Astrocyte (in vitro differentiated cells and primary cell): Measurements from ENCODE around the gene SQSTM1. TPM values are rescaled to one million over a fixed set of nuclear protein-coding genes. Genes with fewer than 3 reads are reported as not detected.

Experiments
- DNase-seq: peaks from one replicate; pipeline ENCODE4 v3.0.0-alpha.2; 2010; ENCODE audit warnings: low read depth
- FAIRE-seq: peaks from 2 replicates; lab custom pipeline; 2011; peaks lifted over from hg19 to GRCh38; lab: Jason Lieb, UNC
- H2AFZ ChIP-seq: 2 replicates; pipeline ENCODE4 v1.6.0; 2012; ENCODE audit warnings: low read depth, low read length, inconsistent platforms
- H3K27ac ChIP-seq: 2 replicates; pipeline ENCODE4 v1.5.1; 2011; ENCODE audit warnings: low read depth, low read length, inconsistent platforms
- H3K27me3 ChIP-seq: 2 replicates; pipeline ENCODE4 v1.6.0; 2011; ENCODE audit warnings: low read length, inconsistent platforms; ENCODE audit not compliant: insufficient read depth
- H3K36me3 ChIP-seq: 2 replicates; pipeline ENCODE4 v1.5.1; 2011; ENCODE audit warnings: low read length, inconsistent platforms; ENCODE audit not compliant: insufficient read depth
- H3K4me1 ChIP-seq: 2 replicates; pipeline ENCODE4 v1.5.1; 2011; ENCODE audit warnings: low read length, inconsistent platforms; ENCODE audit not compliant: insufficient read depth
- H3K4me2 ChIP-seq: 2 replicates; pipeline ENCODE4 v1.6.0; 2012; ENCODE audit warnings: low read length, inconsistent platforms
- H3K4me3 ChIP-seq: 2 replicates; pipeline ENCODE4 v1.5.1; 2011; ENCODE audit warnings: low read depth, mild to moderate bottlenecking, low read length, inconsistent platforms; ENCODE audit not compliant: insufficient read depth
- H3K79me2 ChIP-seq: 2 replicates; pipeline ENCODE4 v1.6.0; 2012; ENCODE audit warnings: mild to moderate bottlenecking, low read length, inconsistent platforms; ENCODE audit not compliant: insufficient read depth
- H3K9ac ChIP-seq: 2 replicates; pipeline ENCODE4 v1.6.0; 2012; ENCODE audit warnings: mild to moderate bottlenecking, low read length, inconsistent platforms
- H3K9me3 ChIP-seq: 2 replicates; pipeline ENCODE4 v1.5.1; 2012; ENCODE audit warnings: low read depth, mild to moderate bottlenecking, low read length, inconsistent platforms; ENCODE audit not compliant: insufficient read depth
- H4K20me1 ChIP-seq: 2 replicates; pipeline ENCODE4 v1.6.0; 2012; ENCODE audit warnings: low read length, inconsistent platforms; ENCODE audit not compliant: insufficient read depth
- H3K27ac Mint-ChIP-seq: one replicate; pipeline ENCODE4 v1.8.0; 2021; ENCODE audit warnings: mild to moderate bottlenecking, mixed read lengths; ENCODE audit not compliant: unreplicated experiment
- H3K27me3 Mint-ChIP-seq: one replicate; pipeline ENCODE4 v1.8.0; 2021; ENCODE audit warnings: low read depth, mixed read lengths; ENCODE audit not compliant: unreplicated experiment
- H3K36me3 Mint-ChIP-seq: one replicate; pipeline ENCODE4 v1.8.0; 2021; ENCODE audit warnings: low read depth, mixed read lengths; ENCODE audit not compliant: unreplicated experiment
- H3K4me1 Mint-ChIP-seq: one replicate; pipeline ENCODE4 v1.8.0; 2021; ENCODE audit warnings: low read depth, mixed read lengths; ENCODE audit not compliant: unreplicated experiment
- H3K4me3 Mint-ChIP-seq: one replicate; pipeline ENCODE4 v1.8.0; 2021; ENCODE audit warnings: mild to moderate bottlenecking, moderate library complexity, mixed read lengths; ENCODE audit not compliant: unreplicated experiment
- H3K9me3 Mint-ChIP-seq: one replicate; pipeline ENCODE4 v1.8.0; 2021; ENCODE audit warnings: mild to moderate bottlenecking, mixed read lengths; ENCODE audit not compliant: unreplicated experiment
- EZH2 ChIP-seq: IDR thresholded peaks from 2 replicates; pipeline ENCODE4 v1.6.1; 2012; ENCODE audit warnings: mild to moderate bottlenecking, low read length, inconsistent platforms; ENCODE audit not compliant: insufficient read depth
- total RNA-seq: library from RNA; stranded (reverse); gene quantifications from 2 replicates; pipeline ENCODE4 v1.2.1, GENCODE V29; 2021
- TF ChIP-seq, protein P1 (sequence below): IDR thresholded peaks from 2 replicates; pipeline ENCODE4 v1.5.1; 2011; ENCODE audit warnings: low read depth, mild to moderate bottlenecking, inconsistent platforms, low read length, moderate library complexity; ENCODE audit not compliant: insufficient read depth

The SQSTM1 gene
- total RNA-seq, 1 donor from 2014 or later: 262 TPM

DNA sequence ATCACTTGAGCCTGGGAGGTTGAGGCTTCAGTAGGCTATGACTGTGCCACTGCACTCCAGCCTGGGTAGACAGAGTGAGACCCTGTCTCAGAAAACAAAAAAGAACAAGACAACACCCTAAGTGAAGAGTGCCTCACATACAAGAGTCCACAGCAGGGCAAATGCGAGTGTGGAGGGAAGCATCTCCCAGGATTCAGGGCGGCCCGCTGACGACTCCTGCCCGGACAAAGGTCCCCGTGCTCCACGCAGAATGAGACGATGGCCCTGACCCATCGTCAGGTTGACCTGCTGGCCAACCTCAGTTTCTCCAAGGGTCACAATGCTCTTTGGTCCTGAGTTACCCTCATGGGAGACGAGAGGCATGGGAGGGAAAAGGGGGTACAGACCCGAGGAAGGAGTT is 19.6 kb downstream of the SQSTM1 start:
- no peaks in the 10 kb centered on the region for H3K9me3 ChIP-seq
- no peaks in the 10 kb centered on the region for H3K4me1 ChIP-seq
- H3K4me3 ChIP-seq: no peak overlapping the region
- H3K27ac ChIP-seq: no peak overlapping the region
- H3K9ac ChIP-seq: no peak overlapping the region
- Mint-ChIP-seq H3K9me3 (peaks cover 4% of the 10 kb centered on the region), H3K4me3 (no peak overlapping the region), H3K36me3 (peaks cover 51% of the 10 kb centered on the region), H3K27me3 (no peaks in the 10 kb centered on the region), H3K4me1 (peaks cover 8% of the 10 kb centered on the region), H3K27ac (no peak overlapping the region)
- peaks cover 20% of the 10 kb centered on the region for H3K36me3 ChIP-seq
- TF ChIP-seq, protein P1, sequence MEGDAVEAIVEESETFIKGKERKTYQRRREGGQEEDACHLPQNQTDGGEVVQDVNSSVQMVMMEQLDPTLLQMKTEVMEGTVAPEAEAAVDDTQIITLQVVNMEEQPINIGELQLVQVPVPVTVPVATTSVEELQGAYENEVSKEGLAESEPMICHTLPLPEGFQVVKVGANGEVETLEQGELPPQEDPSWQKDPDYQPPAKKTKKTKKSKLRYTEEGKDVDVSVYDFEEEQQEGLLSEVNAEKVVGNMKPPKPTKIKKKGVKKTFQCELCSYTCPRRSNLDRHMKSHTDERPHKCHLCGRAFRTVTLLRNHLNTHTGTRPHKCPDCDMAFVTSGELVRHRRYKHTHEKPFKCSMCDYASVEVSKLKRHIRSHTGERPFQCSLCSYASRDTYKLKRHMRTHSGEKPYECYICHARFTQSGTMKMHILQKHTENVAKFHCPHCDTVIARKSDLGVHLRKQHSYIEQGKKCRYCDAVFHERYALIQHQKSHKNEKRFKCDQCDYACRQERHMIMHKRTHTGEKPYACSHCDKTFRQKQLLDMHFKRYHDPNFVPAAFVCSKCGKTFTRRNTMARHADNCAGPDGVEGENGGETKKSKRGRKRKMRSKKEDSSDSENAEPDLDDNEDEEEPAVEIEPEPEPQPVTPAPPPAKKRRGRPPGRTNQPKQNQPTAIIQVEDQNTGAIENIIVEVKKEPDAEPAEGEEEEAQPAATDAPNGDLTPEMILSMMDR: no peak
- TF ChIP-seq EZH2: no peak
- H3K27me3 ChIP-seq: no peaks in the 10 kb centered on the region
- peaks cover 23% of the 10 kb centered on the region for H4K20me1 ChIP-seq
- no peaks in the 10 kb centered on the region for H3K79me2 ChIP-seq
- no peak for DNase-seq
- H3K4me2 ChIP-seq: no peak overlapping the region
- H2AFZ ChIP-seq: no peak overlapping the region
- no peak for FAIRE-seq

DNA sequence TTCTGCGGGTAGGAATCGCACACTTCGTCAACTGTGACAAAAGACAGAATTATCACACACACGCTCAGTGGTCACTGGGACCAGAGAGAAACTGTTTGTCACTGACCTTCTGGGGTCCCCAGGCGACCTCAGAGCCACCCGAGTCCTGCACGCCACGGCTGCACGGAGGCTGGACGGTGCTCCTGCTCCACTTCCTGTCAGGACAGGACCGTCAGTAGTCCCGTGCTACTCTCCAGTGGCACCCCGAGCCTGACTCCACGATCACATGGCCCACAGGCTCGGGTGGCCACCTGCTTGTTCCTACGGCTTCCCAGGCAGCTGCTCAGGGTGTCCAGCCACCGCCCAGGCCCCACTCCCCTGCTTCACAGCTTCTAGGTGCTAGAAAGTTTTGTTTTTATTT is 20.1 kb downstream of the SQSTM1 start:
- TF ChIP-seq, protein P1: no peak
- TF ChIP-seq EZH2: no peak
- Histone ChIP-seq H3K27ac (no peak overlapping the region), H3K27me3 (no peaks in the 10 kb centered on the region), H3K79me2 (no peaks in the 10 kb centered on the region), H3K4me1 (no peaks in the 10 kb centered on the region), H3K9me3 (peaks cover 2% of the 10 kb centered on the region), H3K4me3 (no peak overlapping the region), H3K4me2 (no peak overlapping the region), H4K20me1 (peaks cover 23% of the 10 kb centered on the region), H3K36me3 (peaks cover 20% of the 10 kb centered on the region), H3K9ac (no peak overlapping the region), H2AFZ (no peak overlapping the region)
- peaks cover 8% of the 10 kb centered on the region for H3K4me1 Mint-ChIP-seq
- DNase-seq: no peak
- H3K27me3 Mint-ChIP-seq: no peaks in the 10 kb centered on the region
- peaks cover 53% of the 10 kb centered on the region for H3K36me3 Mint-ChIP-seq
- H3K4me3 Mint-ChIP-seq: no peak overlapping the region
- H3K27ac Mint-ChIP-seq: no peak overlapping the region
- no peak for FAIRE-seq
- peaks cover 5% of the 10 kb centered on the region for H3K9me3 Mint-ChIP-seq

DNA sequence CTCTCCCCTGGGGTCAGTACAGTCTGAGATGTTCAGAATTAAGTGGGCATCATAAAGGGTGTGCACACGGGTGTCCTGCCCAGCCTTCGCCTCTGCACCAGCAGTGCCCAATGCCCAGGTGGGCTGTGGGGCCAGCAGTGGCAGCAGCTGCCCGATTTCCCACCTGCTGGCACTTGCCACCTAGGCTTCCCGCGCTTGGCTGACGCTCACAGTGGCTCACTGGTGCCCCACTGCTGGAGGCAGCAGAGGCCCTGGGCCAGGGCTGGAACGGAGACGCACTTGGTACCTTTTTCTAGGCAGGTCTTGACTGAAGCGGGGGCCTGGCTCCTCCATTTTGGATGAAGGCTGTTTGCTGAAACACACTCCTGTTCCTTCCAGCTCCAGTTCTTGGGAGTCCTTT is 20.9 kb downstream of the SQSTM1 start:
- H3K27me3 Mint-ChIP-seq: no peaks in the 10 kb centered on the region
- H3K27ac Mint-ChIP-seq: no peak overlapping the region
- Histone ChIP-seq H4K20me1 (peaks cover 16% of the 10 kb centered on the region), H3K27me3 (no peaks in the 10 kb centered on the region), H3K4me3 (no peak overlapping the region), H3K4me2 (no peak overlapping the region), H3K27ac (no peak overlapping the region), H3K9ac (no peak overlapping the region), H3K79me2 (no peaks in the 10 kb centered on the region), H3K9me3 (peaks cover 3% of the 10 kb centered on the region), H2AFZ (no peak overlapping the region), H3K36me3 (peaks cover 14% of the 10 kb centered on the region), H3K4me1 (no peaks in the 10 kb centered on the region)
- TF ChIP-seq, protein P1: no peak
- no peak for TF ChIP-seq EZH2
- H3K36me3 Mint-ChIP-seq: peaks cover 51% of the 10 kb centered on the region
- H3K4me3 Mint-ChIP-seq: no peak overlapping the region
- peaks cover 4% of the 10 kb centered on the region for H3K4me1 Mint-ChIP-seq
- H3K9me3 Mint-ChIP-seq: peaks cover 10% of the 10 kb centered on the region
- FAIRE-seq (no peak), DNase-seq (no peak)
